ENCODE data around the gene CD302.
"Not testable (repeated sequence)": the region's sequence is repeated elsewhere in the genome, so short reads cannot be mapped to it uniquely, and the experiment has no call there.

CD302 gene

GRCh38 chr2:159745237-159745636, 52.8 kb downstream of the CD302 start:
- not testable (repeated sequence) for DNase-seq

GRCh38 chr2:159744363-159744762, 53.6 kb downstream of the CD302 start:
- DNase-seq, result no peak

- no peak for DNase-seq
Measured at GRCh38 chr2:159742846-159743245, 55.2 kb downstream of the CD302 start.

- peak; percentile 35 to 50 for DNase-seq
Measured at GRCh38 chr2:159738509-159739390, 59.3 kb downstream of the CD302 start.

- no peak for DNase-seq
Measured at GRCh38 chr2:159737917-159738296, 60.1 kb downstream of the CD302 start.

- DNase-seq, result no peak
Measured at GRCh38 chr2:159737292-159737916, 60.6 kb downstream of the CD302 start.

GRCh38 chr2:159736048-159736447, 62.0 kb downstream of the CD302 start:
- no peak for DNase-seq

GRCh38 chr2:159735648-159736047, 62.4 kb downstream of the CD302 start:
- DNase-seq, result no peak

GRCh38 chr2:159728629-159729028, 69.4 kb downstream of the CD302 start:
- DNase-seq, result no peak

- no peak for DNase-seq
Measured at GRCh38 chr2:159725713-159726112, 72.3 kb downstream of the CD302 start.

- not testable (repeated sequence) for DNase-seq
Measured at GRCh38 chr2:159724795-159725572, 73.0 kb downstream of the CD302 start.

GRCh38 chr2:159722580-159722979, 75.4 kb downstream of the CD302 start:
- no peak for DNase-seq

GRCh38 chr2:159720676-159721075, 77.3 kb downstream of the CD302 start:
- no peak for DNase-seq
